Sigmoid colon (tissue), 4 donors: ENCODE measurements around the gene RIPOR3.

Experiments
- CTCF ChIP-seq, 4 experiments: fragments of 450-650 bp in 3 of 4; fragments of 200-600 bp in 1 of 4; IDR thresholded peaks; one replicate each; pipeline ENCODE4 v1.5.1; 2016 to 2019; ENCODE audit warnings: antibody characterized with exemption in 4 of 4, mild to moderate bottlenecking in 3 of 4, moderate library complexity in 2 of 4
- POLR2A ChIP-seq, 2 donors: fragments of 450-650 bp; IDR thresholded peaks; one replicate each; pipeline ENCODE4 v1.6.1; 2016; ENCODE audit warnings: antibody characterized with exemption in 2 of 2, mild to moderate bottlenecking in 2 of 2, moderate library complexity in 2 of 2
- POLR2AphosphoS5 ChIP-seq, 4 donors: sonication (generic); formaldehyde crosslinking; IDR thresholded peaks; one replicate each; pipeline ENCODE4 v1.6.1; 2017; ENCODE audit warnings: antibody characterized with exemption in 4 of 4

DNA sequence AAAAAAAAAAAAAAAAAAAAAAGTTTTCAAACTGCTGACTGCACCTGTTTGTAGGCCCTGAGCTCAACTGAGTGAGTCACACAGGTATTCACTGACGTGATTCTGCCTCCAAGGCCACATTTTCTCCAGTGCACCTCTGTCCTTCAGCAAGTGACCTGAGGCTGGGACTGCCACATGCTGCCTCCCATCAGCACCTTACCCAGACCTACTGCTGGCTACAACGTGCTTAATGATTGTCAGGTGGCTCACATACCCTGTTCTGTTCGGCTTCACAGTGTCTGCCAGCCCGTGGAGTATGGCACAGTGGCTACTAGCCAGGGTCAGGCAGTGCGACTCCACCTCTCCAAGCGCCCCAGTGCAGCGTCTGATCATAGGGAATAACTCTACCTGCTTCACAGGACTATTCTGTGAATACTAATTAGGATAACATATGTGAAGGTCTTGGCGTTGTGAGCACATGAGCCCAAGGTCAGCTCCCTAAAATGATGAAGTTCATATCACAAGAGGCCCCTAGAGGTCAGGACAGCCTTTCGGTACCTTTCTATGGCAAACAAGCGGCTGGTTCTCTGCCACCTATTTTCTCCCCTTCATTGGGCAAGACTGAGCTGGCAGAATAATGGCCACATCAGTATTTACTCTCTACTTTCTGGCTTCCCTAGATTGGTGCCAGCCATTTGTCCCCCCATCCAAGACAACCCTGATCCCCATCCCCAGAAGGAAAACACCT lies 28.1 kb downstream of the RIPOR3 start:
- TF ChIP-seq CTCF (IDR thresholded peaks at IDR 0.05) (no peak), POLR2A (IDR thresholded peaks at IDR 0.05) (no peak), POLR2AphosphoS5 (IDR thresholded peaks at IDR 0.05) (no peak)
